HL-60 (cell line): ENCODE measurements around the gene MSI2.

ENCODE experiments used
- DNase-seq, 2 experiments: peaks; one replicate each; pipeline ENCODE4 v3.0.0-alpha.2; 2010 to 2020; ENCODE audit warnings: low read depth in 1 of 2, low spot score in 1 of 2
- H3K27ac ChIP-seq: fragments of 250-450 bp; sonication (Bioruptor Pico); replicated peaks from 2 replicates; pipeline ENCODE4 v1.5.1; 2020; ENCODE audit warnings: mild to moderate bottlenecking, moderate library complexity
- H3K27me3 ChIP-seq: fragments of 250-450 bp; sonication (Bioruptor Pico); 2 replicates; pipeline ENCODE4 v1.5.1; 2021; ENCODE audit warnings: mild to moderate bottlenecking, moderate library complexity; ENCODE audit not compliant: insufficient read depth, poor library complexity, severe bottlenecking
- H3K4me3 ChIP-seq: replicated peaks from 2 replicates; pipeline ENCODE4 v1.5.1; 2011; ENCODE audit warnings: mild to moderate bottlenecking, control low read depth, low read length; ENCODE audit not compliant: insufficient read depth
- CTCF ChIP-seq: IDR thresholded peaks from one replicate; pipeline ENCODE4 v1.5.1; 2011; ENCODE audit warnings: low read length, control low read depth, inconsistent platforms; ENCODE audit not compliant: insufficient read depth
- GABPA ChIP-seq: IDR thresholded peaks from 2 replicates; pipeline ENCODE4 v1.6.1; 2012; ENCODE audit warnings: low read depth
- POLR2AphosphoS5 ChIP-seq: IDR thresholded peaks from 2 replicates; pipeline ENCODE4 v1.6.1; 2012; ENCODE audit warnings: low read depth
- SPI1 ChIP-seq: IDR thresholded peaks from 2 replicates; pipeline ENCODE4 v1.6.1; 2012; ENCODE audit warnings: low read depth, mild to moderate bottlenecking, borderline replicate concordance
- TF ChIP-seq, protein P1 (sequence below): IDR thresholded peaks from 2 replicates; pipeline ENCODE4 v1.6.1; 2012; ENCODE audit warnings: low read depth; ENCODE audit not compliant: insufficient replicate concordance

MSI2 gene

DNA sequence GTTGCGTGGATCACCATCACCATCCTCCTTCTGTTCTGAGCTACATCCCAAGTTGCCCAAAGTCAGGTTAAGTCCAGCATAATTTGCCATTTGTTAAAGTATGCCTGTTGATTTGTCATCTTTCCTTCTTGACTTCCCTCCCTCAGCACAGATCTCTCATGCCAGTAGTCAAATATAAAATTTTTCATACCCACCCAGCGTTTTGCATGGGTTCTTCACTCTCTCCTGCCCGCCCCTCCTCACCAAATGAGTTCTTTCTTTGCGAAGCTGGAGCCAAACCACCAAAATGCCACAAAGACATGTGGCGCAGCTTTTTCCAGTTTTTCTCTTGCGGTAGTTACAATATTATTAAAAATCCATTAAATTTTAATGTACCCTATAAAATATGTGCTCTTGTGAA, 167.2 kb downstream of the MSI2 start:
- DNase-seq: no peak
- H3K27me3 ChIP-seq: no peaks in the 10 kb centered on the region
- TF ChIP-seq GABPA: no peak
- TF ChIP-seq SPI1: no peak
- TF ChIP-seq, protein P1, sequence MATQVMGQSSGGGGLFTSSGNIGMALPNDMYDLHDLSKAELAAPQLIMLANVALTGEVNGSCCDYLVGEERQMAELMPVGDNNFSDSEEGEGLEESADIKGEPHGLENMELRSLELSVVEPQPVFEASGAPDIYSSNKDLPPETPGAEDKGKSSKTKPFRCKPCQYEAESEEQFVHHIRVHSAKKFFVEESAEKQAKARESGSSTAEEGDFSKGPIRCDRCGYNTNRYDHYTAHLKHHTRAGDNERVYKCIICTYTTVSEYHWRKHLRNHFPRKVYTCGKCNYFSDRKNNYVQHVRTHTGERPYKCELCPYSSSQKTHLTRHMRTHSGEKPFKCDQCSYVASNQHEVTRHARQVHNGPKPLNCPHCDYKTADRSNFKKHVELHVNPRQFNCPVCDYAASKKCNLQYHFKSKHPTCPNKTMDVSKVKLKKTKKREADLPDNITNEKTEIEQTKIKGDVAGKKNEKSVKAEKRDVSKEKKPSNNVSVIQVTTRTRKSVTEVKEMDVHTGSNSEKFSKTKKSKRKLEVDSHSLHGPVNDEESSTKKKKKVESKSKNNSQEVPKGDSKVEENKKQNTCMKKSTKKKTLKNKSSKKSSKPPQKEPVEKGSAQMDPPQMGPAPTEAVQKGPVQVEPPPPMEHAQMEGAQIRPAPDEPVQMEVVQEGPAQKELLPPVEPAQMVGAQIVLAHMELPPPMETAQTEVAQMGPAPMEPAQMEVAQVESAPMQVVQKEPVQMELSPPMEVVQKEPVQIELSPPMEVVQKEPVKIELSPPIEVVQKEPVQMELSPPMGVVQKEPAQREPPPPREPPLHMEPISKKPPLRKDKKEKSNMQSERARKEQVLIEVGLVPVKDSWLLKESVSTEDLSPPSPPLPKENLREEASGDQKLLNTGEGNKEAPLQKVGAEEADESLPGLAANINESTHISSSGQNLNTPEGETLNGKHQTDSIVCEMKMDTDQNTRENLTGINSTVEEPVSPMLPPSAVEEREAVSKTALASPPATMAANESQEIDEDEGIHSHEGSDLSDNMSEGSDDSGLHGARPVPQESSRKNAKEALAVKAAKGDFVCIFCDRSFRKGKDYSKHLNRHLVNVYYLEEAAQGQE: no peak
- TF ChIP-seq CTCF: no peak
- no peak for TF ChIP-seq POLR2AphosphoS5
- H3K27ac ChIP-seq: no peak overlapping the region
- no peak overlapping the region for H3K4me3 ChIP-seq

- no peak for DNase-seq
- no peak overlapping the region for H3K27ac ChIP-seq
- TF ChIP-seq, protein P1: no peak
- TF ChIP-seq POLR2AphosphoS5 (no peak), SPI1 (no peak), GABPA (no peak), CTCF (no peak)
These were observed 167.9 kb downstream of the MSI2 start for GRCh38 chr17:57424273-57424672.

DNA sequence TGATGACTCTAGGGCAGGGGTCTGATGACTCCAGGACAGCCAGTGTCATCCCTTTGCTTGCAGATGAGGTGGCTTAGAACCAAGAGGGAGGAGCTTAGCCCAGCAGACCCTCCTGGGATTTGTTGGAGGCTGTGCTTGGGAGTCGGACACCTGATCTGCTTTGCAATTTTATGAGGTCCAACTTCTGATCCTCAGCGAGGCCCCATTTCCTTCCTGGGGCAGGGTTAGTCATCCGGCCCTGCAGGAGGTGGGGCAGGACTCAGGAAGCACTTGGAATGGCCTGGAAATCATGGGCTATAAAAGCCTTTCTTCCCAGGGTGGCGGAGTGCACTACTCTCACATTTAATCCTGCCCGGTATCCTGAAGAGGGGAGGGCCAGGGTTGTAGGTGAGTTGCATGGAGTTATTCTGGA, 168.5 kb downstream of the MSI2 start:
- H3K4me3 ChIP-seq: no peak overlapping the region
- no peak overlapping the region for H3K27ac ChIP-seq
- DNase-seq: no peak
- H3K27me3 ChIP-seq: no peaks in the 10 kb centered on the region
- TF ChIP-seq SPI1: no peak
- TF ChIP-seq CTCF: no peak
- TF ChIP-seq, protein P1: no peak
- no peak for TF ChIP-seq POLR2AphosphoS5
- TF ChIP-seq GABPA: no peak

More at GRCh38 chr17:57424273-57424672, 167.9 kb downstream of the MSI2 start:
- H3K27me3 ChIP-seq: no peaks in the 10 kb centered on the region
- no peak overlapping the region for H3K4me3 ChIP-seq
